ENCODE data around the gene STX12. TPM values are rescaled to one million over a fixed set of nuclear protein-coding genes. Genes with fewer than 3 reads are reported as not detected.

STX12 gene
- total and polyA plus RNA-seq, 8 donors, result 49.5 to 79.3 (median 55.9) TPM

DNA sequence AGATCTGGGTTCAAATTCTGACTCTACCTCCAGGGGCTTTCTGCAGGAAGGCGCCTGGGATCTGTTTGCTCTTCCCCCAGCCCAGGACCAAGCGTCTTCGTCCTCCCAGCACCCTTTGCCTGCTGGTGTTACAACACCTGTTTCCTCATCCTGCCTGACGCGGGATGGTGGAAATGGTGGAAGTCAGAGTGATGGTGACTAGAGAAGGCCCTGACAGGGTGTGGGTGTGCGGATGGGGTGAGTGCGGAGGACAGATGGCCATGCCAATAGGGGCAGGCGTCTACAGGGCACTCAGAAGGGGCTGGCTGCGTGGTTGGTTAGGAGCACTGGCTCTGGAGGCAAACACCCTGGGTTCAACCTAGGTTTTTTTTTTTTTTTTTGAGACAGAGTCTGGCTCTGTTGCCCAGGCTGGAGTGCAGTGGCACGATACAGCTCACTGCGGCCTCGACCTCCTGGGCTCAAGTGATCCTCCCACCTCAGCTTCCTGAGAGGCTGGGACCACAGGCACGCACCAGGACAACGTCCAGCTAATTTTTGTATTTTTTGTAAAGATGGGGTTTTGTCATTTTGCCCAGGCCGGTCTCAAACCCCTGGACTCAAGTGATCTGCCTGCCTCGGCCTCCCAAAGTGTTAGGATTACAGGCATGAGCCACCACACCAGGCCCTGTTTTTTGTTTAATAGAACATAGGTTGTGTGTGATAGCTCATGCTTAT lies 100.8 kb downstream of the STX12 start:
- H3K4me1 ChIP-seq, result peaks cover 0 to 65% of the 10 kb centered on the region in 2 donors
- TF ChIP-seq CTCF (IDR thresholded peaks at IDR 0.05), result no peak
- intact Hi-C loops (cut with DNase I), result no loop called here
- no peaks in the 10 kb centered on the region for H3K27me3 ChIP-seq
- no peaks in the 10 kb centered on the region for H3K9me3 ChIP-seq
- DNase-seq (peak in 3 of 4 donors; percentile 19 to 82 (median 73)), ATAC-seq (peak; percentile 21)
- H3K27ac ChIP-seq, result peak overlapping the region; percentile 81 to 92
- H3K36me3 ChIP-seq, result peaks cover 0 to 29% of the 10 kb centered on the region in 2 donors
- H3K4me3 ChIP-seq, result peak overlapping the region; percentile 49 to 63

Other genes with a start within 250 kb of the STX12 start
- gene AHDC1, start 169.1 kb upstream of the STX12 start, total RNA-seq, result 10 to 100 TPM; 35.5 to 38.0 TPM
- 10 to 100 TPM; 32.2 to 48.8 (median 41.9) TPM for gene AHDC1, start 169.1 kb upstream of the STX12 start, polyA plus RNA-seq (ENCODE audit: insufficient read length in 6 of 6)
- gene FGR, start 138.0 kb upstream of the STX12 start, total RNA-seq, result 100 to 1,000 TPM in 1 of 2 donors, 10 to 100 TPM in 1; 44.6 to 126 TPM
- 1 to 10 TPM; 3.1 to 4.9 (median 4.5) TPM for gene FGR, start 138.0 kb upstream of the STX12 start, polyA plus RNA-seq (ENCODE audit: insufficient read length in 6 of 6)
- gene IFI6, start 101.0 kb upstream of the STX12 start, total RNA-seq, result 100 to 1,000 TPM; 170 to 341 TPM
- 10 to 100 TPM; 27.4 to 30.1 (median 28.6) TPM for gene IFI6, start 101.0 kb upstream of the STX12 start, polyA plus RNA-seq (ENCODE audit: insufficient read length in 6 of 6)
- gene FAM76A, start 47.3 kb upstream of the STX12 start, total RNA-seq, result 10 to 100 TPM; 16.1 to 19.3 TPM
- gene FAM76A, start 47.3 kb upstream of the STX12 start, polyA plus RNA-seq (ENCODE audit: insufficient read length in 6 of 6), result 10 to 100 TPM; 13.8 to 19.7 (median 15.6) TPM
- gene PPP1R8, start 57.6 kb downstream of the STX12 start, total RNA-seq, result 10 to 100 TPM; 31.1 to 34.4 TPM
- 10 to 100 TPM; 47.0 to 56.3 (median 49.5) TPM for gene PPP1R8, start 57.6 kb downstream of the STX12 start, polyA plus RNA-seq (ENCODE audit: insufficient read length in 6 of 6)
- gene THEMIS2, start 99.3 kb downstream of the STX12 start, total RNA-seq, result 100 to 1,000 TPM in 1 of 2 donors, 10 to 100 TPM in 1; 33.7 to 110 TPM
- 1 to 10 TPM; 5.7 to 8.0 (median 6.5) TPM for gene THEMIS2, start 99.3 kb downstream of the STX12 start, polyA plus RNA-seq (ENCODE audit: insufficient read length in 6 of 6)
- gene RPA2, start 141.4 kb downstream of the STX12 start, total RNA-seq, result 10 to 100 TPM; 21.1 to 29.8 TPM
- 10 to 100 TPM; 55.5 to 69.7 (median 60.0) TPM for gene RPA2, start 141.4 kb downstream of the STX12 start, polyA plus RNA-seq (ENCODE audit: insufficient read length in 6 of 6)
- gene SMPDL3B, start 161.8 kb downstream of the STX12 start, total RNA-seq, result 10 to 100 TPM; 14.8 to 15.7 TPM
- gene SMPDL3B, start 161.8 kb downstream of the STX12 start, polyA plus RNA-seq (ENCODE audit: insufficient read length in 6 of 6), result 10 to 100 TPM; 10.5 to 14.6 (median 13.3) TPM
- 10 to 100 TPM in 1 of 2 donors, 1 to 10 TPM in 1; 8.8 to 10.3 TPM for gene XKR8, start 186.8 kb downstream of the STX12 start, total RNA-seq
- gene XKR8, start 186.8 kb downstream of the STX12 start, polyA plus RNA-seq (ENCODE audit: insufficient read length in 6 of 6), result 1 to 10 TPM; 7.9 to 9.6 (median 8.2) TPM

Data from left lung (tissue), 10 donors.